Activated T-cell treated with anti-CD3 and anti-CD28 coated beads for 1 hour (primary cell): Measurements from ENCODE around the gene PSAPL1.

Source experiments
- DNase-seq: peaks from one replicate; pipeline ENCODE4 v3.0.0-alpha.2; 2020; ENCODE audit warnings: low read depth

The PSAPL1 gene

GRCh38 chr4:7381890-7382633 lies 52.7 kb downstream of the PSAPL1 start:
- DNase-seq, result no peak

- no peak for DNase-seq
Measured at GRCh38 chr4:7381221-7381889, 53.4 kb downstream of the PSAPL1 start.
